Stomach (tissue), 4 donors: ENCODE measurements around the gene TBX10.

Experiments
- POLR2AphosphoS5 ChIP-seq, 3 donors: sonication (generic); formaldehyde crosslinking; IDR thresholded peaks; one replicate each; pipeline ENCODE4 v1.6.1; 2016; ENCODE audit warnings: antibody characterized with exemption in 3 of 3
- TF ChIP-seq, protein P1 (sequence below), 7 experiments: fragments of 450-650 bp in 4 of 7; fragments of 200-600 bp in 3 of 7; sonication (generic) in 3 of 7; IDR thresholded peaks; one replicate each; pipeline ENCODE4 v1.5.1; 2016 to 2019; ENCODE audit warnings: antibody characterized with exemption in 7 of 7, control low read depth in 2 of 7, mild to moderate bottlenecking in 1 of 7

DNA sequence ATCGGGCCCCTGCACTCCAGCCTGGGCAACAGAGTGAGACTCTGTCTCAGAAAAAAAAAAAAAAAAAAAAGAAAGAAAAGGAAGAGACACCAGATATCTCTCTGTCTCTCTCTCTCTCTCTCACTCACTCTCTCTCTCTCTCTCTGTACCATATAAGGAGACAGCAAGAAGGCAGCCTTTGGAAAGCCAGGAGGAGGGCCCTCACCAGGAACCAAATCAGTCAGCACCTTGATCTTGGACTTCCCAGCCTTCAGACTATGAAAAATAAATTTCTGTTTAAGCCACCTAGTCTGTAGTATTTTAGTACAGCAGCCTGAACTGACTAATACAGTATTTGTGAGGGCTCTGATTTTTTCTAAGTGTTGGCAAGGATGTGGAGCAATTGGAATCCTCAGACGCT is 48.4 kb upstream of the TBX10 start:
- TF ChIP-seq, protein P1, sequence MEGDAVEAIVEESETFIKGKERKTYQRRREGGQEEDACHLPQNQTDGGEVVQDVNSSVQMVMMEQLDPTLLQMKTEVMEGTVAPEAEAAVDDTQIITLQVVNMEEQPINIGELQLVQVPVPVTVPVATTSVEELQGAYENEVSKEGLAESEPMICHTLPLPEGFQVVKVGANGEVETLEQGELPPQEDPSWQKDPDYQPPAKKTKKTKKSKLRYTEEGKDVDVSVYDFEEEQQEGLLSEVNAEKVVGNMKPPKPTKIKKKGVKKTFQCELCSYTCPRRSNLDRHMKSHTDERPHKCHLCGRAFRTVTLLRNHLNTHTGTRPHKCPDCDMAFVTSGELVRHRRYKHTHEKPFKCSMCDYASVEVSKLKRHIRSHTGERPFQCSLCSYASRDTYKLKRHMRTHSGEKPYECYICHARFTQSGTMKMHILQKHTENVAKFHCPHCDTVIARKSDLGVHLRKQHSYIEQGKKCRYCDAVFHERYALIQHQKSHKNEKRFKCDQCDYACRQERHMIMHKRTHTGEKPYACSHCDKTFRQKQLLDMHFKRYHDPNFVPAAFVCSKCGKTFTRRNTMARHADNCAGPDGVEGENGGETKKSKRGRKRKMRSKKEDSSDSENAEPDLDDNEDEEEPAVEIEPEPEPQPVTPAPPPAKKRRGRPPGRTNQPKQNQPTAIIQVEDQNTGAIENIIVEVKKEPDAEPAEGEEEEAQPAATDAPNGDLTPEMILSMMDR (IDR thresholded peaks at IDR 0.05) = no peak
- no peak for TF ChIP-seq POLR2AphosphoS5 (IDR thresholded peaks at IDR 0.05)
